Gastrocnemius medialis (tissue), 4 donors: ENCODE results near the gene POU2AF1.
"Not testable (repeated sequence)": the region's sequence is repeated elsewhere in the genome, so short reads cannot be mapped to it uniquely, and the experiment has no call there.

Source experiments
- CTCF ChIP-seq, 5 experiments: fragments of 450-650 bp in 3 of 5; fragments of 200-600 bp in 2 of 5; sonication (generic) in 2 of 5; IDR thresholded peaks in 4 of 5; conservative IDR thresholded peaks in 1 of 5; 1 replicate in 4 of 5; 2 replicates in 1 of 5; pipeline ENCODE4 v1.5.1; 2016 to 2019; ENCODE audit warnings: antibody characterized with exemption in 5 of 5, mild to moderate bottlenecking in 3 of 5, moderate library complexity in 3 of 5
- POLR2A ChIP-seq, 2 donors: fragments of 450-650 bp; IDR thresholded peaks; one replicate each; pipeline ENCODE4 v1.6.1; 2017; ENCODE audit warnings: antibody characterized with exemption in 2 of 2, mild to moderate bottlenecking in 2 of 2, moderate library complexity in 2 of 2

GRCh38 chr11:111401957-111402356 is 22.9 kb upstream of the POU2AF1 start:
- not testable (repeated sequence) for TF ChIP-seq CTCF (IDR thresholded peaks at IDR 0.05 in 4 of 5, conservative IDR thresholded peaks at IDR 0.05 in 1 of 5); POLR2A (IDR thresholded peaks at IDR 0.05)
